GM04504 (cell line): ENCODE measurements around the gene MUC6.

Source experiments
- DNase-seq: peaks from one replicate; pipeline ENCODE4 v3.0.0-alpha.2; 2012; ENCODE audit warnings: low read depth

Gene MUC6

GRCh38 chr11:967995-968751, 68.3 kb downstream of the MUC6 start:
- no peak for DNase-seq

- no peak for DNase-seq
Measured at GRCh38 chr11:965206-965775, 71.2 kb downstream of the MUC6 start.

GRCh38 chr11:963852-964251, 72.7 kb downstream of the MUC6 start:
- no peak for DNase-seq
